GM18867 (cell line): ENCODE results near the gene CPNE5.

ENCODE experiments used
- ATAC-seq: cut with Tn5 transposase; IDR thresholded peaks from one replicate; pipeline ENCODE4 v1.9.1; 2021; ENCODE audit warnings: mild to moderate bottlenecking, moderate library complexity; ENCODE audit not compliant: unreplicated experiment

Gene CPNE5

DNA sequence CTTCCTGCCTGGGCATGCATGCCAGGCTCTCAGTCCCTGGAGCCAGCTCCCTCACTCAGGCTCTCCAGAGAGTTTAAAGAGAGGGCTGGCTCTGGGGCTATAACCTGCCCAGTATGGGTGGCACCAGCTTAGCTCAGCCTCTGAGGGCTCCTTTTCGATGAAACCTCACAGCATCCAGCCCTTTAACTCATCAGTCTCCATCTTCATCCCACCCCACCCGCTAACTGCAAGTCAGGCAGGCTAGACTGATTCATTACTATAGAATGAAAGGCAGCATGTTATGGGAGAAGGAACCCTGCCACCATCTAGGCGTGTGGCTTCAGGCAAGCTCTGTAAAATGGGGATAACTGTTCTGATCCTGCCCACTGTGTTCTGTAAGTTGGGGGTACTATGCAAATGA, 88.2 kb downstream of the CPNE5 start:
- no peak for ATAC-seq

DNA sequence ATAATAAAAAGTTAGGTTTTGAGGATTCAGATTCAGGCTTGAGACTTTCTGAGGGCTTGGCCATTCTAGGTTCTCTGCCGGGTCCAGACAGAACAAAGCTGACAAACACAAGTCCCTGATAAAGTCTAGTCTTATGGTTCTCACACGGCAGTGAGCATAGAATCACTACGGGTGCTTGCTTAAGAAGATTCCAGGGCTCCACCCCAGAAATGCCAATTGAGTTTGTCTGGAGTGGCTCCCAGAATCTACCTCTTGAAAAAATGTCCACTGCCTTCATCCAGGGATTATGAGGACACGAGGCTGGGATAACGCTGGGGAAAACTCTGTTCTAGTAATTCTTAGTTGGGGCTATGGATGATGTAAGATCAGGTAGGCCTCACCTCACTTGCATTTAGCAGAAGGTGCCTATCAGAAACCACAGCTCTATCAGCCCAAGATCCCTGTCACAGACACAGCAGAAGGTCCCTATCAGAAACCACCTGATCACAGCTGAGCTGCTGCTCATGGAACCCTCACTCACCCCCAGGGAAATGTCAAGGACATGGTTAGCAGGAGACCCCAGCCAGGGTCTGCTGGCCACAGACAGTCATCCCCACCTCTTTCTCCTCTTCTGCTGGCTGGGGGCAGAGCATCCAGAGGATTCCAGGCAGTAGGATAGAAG, 89.3 kb downstream of the CPNE5 start:
- ATAC-seq: no peak

DNA sequence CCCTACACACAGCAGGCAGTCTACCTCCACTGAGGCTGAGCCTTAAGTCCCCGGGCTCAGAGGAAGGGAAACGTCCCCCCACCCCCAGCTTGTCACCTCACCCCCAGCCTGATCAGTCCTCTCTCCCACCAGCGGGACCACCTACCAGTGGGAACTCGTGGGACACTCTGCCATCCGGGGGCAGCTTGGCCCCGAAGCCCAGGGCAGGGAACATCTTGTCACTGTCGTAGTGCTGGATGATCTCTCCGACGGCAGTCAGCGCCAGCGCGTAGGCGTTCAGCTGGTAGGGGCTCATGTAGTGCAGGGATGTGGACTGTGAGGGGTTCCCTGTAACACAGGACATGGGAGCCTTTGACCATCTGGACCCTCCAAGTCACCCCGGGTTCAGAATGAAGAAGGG, 93.0 kb downstream of the CPNE5 start:
- no peak for ATAC-seq

DNA sequence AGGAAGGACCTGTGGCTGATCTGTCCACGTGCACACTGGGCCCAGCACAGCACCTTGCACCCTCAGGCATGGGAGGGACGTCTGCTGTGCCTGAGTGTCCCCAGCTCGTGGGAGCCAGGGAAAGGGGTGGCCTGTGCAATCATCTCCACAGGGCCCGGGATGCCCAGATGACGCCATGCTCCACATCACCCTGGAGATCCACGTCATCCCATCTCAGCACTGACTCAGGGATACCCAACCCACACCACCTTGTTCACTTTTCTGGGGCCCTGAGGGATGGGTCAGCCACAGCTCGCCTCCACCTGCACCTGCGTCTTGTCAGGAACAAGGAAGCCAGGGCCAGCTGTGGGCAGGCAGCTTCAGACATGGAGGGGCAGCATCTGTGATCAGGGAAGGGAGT, 93.4 kb downstream of the CPNE5 start:
- ATAC-seq: no peak

DNA sequence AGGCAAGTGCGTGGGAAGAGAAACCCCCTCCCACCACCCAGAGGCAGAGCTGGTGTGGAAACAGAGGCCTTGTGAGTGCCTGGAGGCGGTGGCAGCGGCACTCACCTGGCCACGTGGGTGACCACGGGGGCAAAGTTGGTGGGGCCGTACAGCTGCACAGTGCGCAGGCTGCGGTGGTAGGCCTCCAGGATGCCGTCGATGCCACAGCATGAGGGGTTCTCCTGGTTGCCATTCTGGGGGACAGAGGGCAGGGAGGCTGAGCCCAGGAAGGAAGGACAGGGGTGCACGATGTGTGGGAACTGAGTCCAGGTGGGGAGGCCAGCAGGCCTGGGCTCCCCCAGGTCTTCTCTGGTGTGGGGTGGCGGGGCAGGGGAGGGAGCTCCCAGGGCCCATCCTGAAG, 94.0 kb downstream of the CPNE5 start:
- ATAC-seq: no peak

DNA sequence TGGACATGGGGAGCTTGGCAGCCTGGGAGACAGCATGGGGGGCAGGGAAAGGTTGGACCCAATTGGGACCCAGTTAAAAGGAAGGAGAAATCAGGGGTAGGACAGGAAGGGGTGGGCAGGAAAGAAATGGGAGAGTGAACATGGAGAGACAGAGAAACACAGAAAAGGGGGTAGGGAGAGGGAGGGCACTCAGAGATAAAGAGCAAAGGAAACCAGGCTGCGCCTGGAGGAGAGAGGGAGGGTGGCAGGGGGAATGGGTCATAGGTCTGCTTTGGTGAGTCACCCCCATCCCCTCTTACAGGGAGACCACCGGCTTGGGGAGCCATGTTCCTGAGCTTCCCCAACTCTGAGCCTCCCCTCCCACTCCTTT, 95.0 kb downstream of the CPNE5 start:
- no peak for ATAC-seq

DNA sequence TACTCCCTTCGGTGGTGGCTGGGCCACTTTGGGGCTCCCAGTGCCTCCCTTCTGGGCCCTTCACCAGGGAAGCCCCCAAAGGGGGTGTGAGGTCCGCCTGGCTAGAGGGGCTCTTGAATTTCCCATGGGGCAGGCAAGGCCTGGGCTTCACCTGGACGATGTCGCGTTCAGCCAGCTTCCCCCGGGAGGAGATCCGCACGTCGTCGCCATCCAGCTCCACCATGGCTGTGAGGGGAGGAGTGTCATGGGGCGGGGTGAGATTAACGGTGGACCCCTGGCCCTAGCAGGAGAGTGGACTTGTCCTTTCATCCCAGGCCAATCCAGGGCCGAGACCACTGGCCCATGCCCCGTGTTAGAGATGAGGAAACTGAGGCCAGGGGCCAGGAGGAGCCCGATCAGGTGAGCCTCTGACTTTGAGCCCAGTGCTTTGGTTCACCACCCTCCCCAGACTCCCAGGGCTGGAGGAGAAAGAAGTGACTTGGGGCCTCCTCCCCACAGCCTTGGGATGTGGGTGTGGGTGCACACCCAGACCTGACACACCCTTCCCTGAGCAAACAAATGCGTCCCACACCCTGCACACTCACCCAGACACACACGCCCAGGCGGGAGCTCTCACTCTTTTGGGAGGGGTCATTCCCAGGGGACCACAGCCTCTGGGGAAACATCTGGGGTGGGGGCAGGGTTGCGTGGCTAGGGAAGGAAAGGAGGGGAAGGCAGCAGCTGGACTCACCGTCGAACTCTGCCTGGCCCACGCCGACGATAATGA, 95.5 kb downstream of the CPNE5 start:
- ATAC-seq: no peak

DNA sequence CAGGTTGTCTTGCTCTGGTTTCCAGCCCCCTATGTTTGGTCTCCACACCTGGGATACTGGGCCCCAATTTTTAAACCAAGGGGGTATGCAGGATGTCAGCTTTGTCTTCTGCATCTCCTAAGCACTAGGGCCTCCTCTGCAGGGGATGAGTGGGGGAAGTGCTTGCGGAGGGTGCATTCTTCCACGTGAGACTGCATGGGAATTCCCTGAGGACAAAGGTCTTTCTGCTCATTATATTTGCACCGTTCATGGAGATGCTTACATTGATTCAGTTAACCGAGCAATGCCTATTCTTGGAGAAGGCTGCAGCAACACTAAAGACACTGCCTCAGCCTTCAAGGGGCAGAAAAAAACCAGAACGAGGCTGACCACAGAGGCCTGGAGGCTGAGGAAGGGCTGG, 96.2 kb downstream of the CPNE5 start:
- no peak for ATAC-seq

DNA sequence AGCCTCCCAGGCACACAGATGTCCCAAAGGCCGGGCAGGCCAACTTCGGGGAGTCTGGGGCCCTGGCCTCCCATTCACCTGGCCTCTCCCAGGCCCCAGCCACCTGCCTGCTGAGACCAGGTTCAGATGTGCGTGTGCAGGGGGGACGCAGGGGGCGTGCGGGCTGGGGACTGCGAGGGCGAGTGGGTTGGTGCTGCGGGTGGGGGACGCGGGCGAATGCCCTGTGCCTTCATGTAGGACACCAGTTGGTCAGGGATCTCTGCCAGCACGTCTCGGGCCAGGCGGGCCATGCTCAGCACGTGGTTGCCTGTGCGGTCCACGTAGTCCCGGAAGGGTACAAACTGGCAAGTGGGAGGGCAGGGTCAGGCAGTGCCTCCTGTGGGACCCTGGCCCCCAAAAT, 97.1 kb downstream of the CPNE5 start:
- ATAC-seq: no peak

DNA sequence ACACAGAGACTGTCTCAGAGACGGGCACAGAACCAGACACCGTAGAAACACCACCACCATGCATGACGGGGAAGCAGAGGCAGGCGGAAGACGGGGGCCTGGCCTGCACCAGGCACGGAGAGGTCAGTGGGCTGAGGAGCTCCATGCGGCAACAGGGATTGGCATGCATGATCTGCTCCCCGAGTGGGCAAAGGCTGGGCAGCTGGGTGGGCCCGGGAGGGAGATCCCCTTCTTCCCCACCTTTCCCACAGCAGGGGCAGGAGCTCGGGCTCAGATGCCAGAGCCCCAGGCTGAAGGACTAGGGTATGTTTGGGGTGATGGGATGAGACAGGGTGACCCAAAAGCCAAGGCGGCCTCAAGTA, 98.4 kb downstream of the CPNE5 start:
- ATAC-seq: no peak

DNA sequence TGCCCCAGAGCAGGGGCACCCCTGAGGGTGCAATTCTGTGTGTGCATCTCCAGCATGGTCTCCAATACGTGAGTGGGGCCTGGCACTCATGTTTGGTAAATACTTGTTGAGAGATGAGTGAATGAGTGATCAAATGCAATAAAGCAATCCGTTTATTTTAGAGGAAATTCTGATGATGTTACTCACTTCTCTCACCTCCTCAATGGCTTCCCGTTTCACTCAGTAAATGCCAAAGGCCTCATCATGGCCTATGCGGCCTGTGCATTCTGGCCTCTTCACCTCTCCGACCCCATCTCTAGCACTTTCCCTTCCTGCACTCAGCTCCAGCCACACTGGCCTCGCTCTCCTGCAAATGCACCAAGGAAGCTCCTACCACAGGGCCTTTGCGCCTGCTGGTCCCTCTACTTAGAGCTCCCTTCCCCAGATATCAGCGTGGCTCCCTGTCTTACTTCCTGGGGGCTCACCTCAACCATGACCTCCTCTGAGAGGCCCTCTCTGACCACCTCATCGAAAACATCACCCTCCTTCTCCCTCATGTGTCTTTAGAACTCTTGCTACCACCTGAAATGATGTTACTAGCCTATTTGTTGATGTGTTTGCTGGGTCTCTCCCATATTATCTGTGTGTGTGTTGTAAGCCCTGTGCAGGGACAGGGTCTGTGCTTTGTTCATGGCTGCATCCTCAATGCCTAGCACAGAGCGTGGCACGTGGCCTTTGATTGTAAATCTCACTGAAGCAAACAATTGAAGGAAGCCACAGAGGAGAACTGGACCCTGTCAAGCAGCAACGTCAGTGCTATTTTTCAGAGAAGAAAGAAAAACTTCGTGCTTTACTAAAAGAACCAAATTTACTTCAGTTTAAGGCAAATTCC, 99.1 kb downstream of the CPNE5 start:
- no peak for ATAC-seq

DNA sequence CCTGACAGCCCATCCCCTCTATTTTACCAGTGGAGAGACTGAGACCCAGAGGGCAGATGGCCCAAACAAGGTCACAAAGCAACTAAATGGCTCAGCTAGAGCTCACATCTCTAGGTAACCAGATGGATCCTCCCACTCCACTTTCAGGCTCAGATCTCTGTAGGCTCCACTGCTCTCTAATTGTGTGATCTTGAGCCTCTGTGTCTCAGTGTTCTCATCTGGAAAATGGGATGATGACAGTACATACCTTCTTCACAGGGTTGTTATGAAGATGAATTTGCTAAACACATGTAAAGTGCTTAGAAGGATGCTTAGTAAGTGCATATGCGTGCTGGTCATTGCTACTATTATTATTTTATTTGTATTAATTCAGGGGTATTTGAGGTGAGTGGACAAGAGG, 101.1 kb downstream of the CPNE5 start:
- ATAC-seq: no peak

DNA sequence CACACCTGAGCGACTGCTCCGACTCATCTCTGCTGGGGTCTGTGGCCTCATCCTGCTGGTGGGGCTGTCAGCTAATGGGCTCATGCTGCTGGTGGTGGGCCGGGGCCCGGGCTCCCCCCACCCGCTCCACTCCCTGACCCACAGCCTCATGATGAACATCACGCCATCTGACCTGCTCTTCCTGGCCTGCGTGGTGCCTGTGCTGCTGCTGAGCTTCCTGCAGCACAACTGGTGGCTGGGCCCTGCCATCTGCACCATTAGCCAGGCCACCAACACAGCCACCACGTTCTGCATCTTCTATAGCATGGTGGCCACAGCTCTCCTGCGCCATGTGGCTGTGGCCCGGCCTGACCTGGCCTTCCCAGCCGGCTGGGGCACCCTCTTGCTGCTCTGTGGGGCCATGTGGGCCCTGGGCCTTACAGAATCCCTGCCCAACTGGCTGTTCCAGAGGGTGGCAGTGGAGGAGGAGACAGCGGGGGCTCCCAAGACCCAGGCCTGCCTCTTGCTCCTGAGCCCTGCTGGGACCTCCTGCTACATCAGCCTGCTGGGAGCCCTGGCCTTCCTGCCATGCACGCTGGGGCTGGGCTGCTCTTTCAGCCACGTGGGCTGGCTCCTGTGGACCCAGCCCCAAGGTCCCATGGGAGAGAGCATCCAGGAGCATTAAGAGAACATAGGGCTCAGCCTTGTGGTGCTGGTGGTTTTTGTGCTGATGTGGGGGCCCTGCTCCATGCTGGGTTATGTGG, 102.0 kb downstream of the CPNE5 start:
- no peak for ATAC-seq

DNA sequence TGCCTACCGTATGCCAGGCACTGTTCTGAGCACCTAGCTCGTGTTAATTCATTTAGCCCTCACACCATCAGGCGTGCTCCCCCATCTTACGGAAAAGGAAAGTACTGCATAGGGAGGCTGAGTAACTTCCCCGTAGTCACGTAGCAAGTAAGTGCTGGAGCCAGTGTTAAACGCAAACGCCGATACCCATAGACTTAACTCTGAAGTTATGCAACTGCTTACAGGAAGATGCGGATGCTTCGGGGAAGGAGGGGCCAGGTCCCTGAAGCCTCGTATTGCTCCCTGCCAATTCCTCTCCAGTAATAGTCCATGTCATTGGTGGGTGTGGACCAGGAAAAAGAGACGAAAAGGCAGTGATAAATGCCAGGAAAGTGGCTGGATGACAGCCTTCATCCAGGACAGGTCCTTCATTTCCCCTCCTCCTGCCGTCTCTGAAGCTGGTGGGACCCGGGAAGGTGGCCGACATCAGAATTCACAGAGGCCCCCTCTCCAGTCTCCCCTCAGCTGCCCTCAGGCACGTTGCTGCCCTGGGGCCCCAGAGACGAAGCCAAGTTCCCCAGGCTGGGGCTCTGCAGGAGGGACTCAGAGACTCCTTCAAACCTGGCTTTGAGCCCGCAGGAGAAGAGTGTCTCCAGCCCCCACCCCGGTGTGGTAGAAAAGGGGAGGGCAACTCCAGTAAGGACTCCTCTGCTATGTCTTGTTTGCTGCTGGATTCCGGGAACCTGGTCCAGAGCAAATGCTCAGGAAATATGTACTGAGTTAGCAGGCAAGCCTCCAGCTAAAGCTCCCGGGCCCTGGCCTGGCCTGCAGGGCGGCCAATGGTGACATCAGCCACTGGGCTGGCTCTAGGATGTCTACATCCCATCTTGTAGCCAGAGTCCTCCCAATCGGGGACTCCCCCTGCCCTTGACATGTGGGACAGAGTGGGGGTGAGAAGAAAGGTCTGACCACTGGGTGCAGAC, 103.9 kb downstream of the CPNE5 start:
- ATAC-seq: no peak

DNA sequence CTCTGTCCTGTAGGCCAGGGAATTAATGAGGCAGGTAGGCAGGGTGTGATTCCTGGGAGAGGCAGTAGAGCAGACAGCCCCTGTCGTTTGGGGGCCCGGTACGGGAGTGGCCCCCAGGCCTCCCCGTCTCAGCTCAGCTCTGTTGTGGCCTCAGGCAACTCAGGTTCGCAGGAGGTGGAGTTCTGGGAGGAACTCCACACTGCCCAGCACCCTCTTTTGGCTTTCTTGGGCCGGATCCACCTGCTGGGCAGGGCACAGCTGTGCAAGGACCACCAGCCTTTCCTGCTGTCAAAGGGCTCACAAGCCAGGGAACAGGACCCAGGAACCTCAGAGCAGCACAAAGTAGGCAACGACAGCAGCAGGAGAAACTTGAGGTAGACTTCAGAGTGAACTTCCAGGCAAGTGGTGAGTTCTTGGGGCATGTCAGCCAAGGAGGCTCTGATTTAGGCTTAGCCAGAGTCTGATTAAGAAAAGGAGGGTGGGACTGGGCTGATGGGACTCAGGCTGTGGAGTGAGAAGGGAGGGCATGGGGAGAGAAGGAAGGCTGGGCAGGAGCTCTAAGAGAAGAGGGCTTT, 104.7 kb downstream of the CPNE5 start:
- ATAC-seq: no peak

DNA sequence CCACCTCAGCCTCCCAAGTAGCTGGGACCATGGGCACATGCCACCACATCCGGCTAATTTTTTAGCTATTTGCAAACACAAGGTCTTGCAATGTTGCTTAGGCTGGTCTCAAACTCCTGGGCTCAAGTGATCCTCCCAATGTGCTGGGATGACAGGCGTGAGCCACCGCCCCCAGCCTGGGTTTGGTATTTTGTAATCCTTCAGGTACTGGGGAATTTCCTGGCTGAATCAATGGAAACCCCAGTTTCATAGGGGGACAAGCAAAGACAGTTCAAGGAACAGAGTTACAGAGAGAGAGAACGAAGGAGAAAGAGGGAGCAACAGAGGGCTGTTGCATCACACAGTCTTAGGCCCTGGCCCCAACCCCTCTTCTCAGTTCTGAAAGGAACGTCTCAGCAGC, 105.9 kb downstream of the CPNE5 start:
- no peak for ATAC-seq

DNA sequence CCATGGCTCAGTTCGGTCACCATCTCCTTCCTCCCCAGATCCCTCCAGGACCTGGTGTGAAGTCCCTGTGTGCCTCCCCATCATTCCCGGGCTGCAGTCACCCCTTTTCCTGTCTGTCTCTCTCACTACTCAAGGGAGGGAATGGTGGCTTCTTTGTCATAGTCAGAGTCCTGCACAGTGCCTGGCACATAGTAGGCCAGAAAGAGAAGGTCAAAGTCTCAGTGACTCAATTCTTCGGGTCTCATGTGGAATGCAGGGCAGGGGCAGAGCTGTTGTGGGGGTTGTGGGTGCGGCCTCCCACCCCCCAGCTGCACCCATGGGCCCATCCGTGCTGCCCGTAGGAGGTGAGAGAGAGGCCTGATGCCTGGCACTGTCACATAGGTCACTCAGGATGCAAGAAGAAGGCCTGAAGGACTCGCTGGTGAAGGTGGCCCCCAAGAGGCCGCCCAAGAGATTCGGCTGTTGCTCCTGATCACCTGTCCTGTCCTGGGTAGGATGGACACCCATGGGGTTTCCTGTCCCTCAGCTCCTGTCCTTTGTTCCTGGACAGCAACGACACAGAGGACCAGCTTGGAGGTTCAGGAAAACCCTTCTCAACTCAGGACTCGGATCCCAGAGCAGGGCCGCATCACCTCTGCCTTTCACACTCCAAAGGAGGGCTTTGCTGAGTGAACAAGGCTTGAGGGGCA, 107.5 kb downstream of the CPNE5 start:
- ATAC-seq: no peak

DNA sequence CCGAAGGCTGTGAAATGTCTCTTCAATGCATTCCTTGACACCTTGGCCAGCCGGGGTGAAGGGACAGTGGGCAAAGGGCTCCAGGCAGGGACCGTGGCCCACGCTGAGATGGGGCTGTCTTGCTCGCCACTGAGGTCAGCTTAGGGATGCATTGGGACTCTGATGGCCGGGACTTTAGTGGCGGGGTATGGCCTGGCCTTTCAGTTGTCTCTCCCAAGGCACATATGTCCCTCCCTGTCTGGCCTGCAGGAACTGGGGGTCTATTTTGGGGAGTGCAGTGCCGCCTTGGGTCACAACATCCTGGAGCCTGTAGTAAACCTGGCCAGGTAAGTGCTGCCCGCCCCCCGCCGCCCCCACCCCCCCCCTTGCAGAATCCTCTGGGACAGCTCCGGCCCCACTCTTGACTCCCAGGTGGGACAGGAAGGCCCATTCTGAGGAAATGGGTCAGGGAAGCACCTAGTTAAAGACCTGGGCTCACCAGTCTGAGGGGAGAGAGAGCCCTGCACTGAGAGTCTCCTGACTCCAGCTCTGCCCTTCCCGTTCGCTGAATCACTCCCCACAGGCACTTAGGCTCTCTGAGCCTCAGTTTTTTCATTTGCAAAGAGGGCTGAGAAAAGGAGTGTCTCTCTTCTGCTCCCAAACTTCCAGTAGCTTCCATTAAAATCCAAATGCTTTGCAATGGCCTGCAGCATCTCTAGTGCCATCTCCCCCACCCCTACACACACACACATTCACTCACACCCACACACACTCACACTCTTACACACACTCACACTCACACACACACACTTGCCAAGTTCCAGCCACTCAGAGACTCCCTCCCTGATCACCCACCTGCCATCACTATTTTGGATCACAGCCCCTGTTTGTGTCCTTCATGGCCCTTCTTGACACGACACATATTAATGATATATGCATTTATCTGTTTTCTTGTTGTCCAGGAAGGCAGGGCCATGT, 108.5 kb downstream of the CPNE5 start:
- ATAC-seq: no peak
